Breast epithelium (tissue), 3 donors: Measurements from ENCODE around the gene ROPN1L.

Source experiments
- POLR2A ChIP-seq: fragments of 450-650 bp; IDR thresholded peaks from one replicate; pipeline ENCODE4 v1.6.1; 2016; ENCODE audit warnings: antibody characterized with exemption, mild to moderate bottlenecking, moderate library complexity
- POLR2AphosphoS5 ChIP-seq, 3 donors: sonication (generic); formaldehyde crosslinking; IDR thresholded peaks; one replicate each; pipeline ENCODE4 v1.6.1; 2017; ENCODE audit warnings: antibody characterized with exemption in 3 of 3
- TF ChIP-seq, protein P1 (sequence below), 3 donors: fragments of 450-650 bp; IDR thresholded peaks; one replicate each; pipeline ENCODE4 v1.5.1; 2016 to 2017; ENCODE audit warnings: antibody characterized with exemption in 3 of 3, mild to moderate bottlenecking in 3 of 3, moderate library complexity in 3 of 3

DNA sequence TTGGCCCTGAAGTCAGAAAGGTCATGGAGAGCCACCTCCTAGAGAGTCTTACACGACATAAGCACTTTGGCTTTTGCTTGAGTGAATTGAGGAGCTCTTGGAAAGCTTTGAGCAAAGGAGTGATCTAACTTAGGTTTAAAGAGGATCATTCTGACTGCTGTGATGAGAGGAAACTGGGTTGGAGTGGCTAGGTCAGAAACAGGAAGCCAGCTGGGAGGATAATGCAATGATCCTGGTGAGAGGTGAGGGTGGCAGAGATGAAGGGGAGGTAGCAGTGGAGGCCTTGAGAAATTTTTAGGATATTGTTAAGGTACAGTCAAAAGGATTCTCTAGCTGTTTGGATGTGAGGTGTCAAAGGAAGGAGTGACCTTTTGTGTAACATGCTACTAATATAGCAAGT lies 32.2 kb upstream of the ROPN1L start:
- TF ChIP-seq, protein P1, sequence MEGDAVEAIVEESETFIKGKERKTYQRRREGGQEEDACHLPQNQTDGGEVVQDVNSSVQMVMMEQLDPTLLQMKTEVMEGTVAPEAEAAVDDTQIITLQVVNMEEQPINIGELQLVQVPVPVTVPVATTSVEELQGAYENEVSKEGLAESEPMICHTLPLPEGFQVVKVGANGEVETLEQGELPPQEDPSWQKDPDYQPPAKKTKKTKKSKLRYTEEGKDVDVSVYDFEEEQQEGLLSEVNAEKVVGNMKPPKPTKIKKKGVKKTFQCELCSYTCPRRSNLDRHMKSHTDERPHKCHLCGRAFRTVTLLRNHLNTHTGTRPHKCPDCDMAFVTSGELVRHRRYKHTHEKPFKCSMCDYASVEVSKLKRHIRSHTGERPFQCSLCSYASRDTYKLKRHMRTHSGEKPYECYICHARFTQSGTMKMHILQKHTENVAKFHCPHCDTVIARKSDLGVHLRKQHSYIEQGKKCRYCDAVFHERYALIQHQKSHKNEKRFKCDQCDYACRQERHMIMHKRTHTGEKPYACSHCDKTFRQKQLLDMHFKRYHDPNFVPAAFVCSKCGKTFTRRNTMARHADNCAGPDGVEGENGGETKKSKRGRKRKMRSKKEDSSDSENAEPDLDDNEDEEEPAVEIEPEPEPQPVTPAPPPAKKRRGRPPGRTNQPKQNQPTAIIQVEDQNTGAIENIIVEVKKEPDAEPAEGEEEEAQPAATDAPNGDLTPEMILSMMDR (IDR thresholded peaks at IDR 0.05), result no peak
- no peak for TF ChIP-seq POLR2A
- TF ChIP-seq POLR2AphosphoS5 (IDR thresholded peaks at IDR 0.05), result no peak
